GM06990 (cell line): ENCODE measurements around the gene HARBI1.

Experiments
- DNase-seq: peaks from one replicate; pipeline ENCODE4 v3.0.0-alpha.2; 2011; ENCODE audit not compliant: insufficient read length; ENCODE audit errors: extremely low read depth
- H3K27me3 ChIP-seq: replicated peaks from 2 replicates; pipeline ENCODE4 v1.6.0; 2011; ENCODE audit warnings: low read length; ENCODE audit not compliant: control insufficient read depth, insufficient read depth
- H3K36me3 ChIP-seq: 2 replicates; pipeline ENCODE4 v1.5.1; 2011; ENCODE audit warnings: low read length; ENCODE audit not compliant: control insufficient read depth, insufficient read depth
- H3K4me3 ChIP-seq: replicated peaks from 2 replicates; pipeline ENCODE4 v1.5.1; 2011; ENCODE audit warnings: low read depth, mild to moderate bottlenecking, control low read depth, low read length
- CTCF ChIP-seq: IDR thresholded peaks from 2 replicates; pipeline ENCODE4 v1.5.1; 2011; ENCODE audit warnings: low read length, control low read depth, mild to moderate bottlenecking, inconsistent platforms; ENCODE audit not compliant: insufficient read depth, poor library complexity, severe bottlenecking

Gene HARBI1

GRCh38 chr11:46640036-46640788 is 23.2 kb upstream of the HARBI1 start:
- DNase-seq, result no peak
- Histone ChIP-seq H3K4me3 (no peak overlapping the region), H3K36me3 (peaks cover 4% of the 10 kb centered on the region), H3K27me3 (no peaks in the 10 kb centered on the region)
- TF ChIP-seq CTCF, result no peak

- TF ChIP-seq CTCF, result no peak
Measured at GRCh38 chr11:46639197-46639839, 22.3 kb upstream of the HARBI1 start.

DNA sequence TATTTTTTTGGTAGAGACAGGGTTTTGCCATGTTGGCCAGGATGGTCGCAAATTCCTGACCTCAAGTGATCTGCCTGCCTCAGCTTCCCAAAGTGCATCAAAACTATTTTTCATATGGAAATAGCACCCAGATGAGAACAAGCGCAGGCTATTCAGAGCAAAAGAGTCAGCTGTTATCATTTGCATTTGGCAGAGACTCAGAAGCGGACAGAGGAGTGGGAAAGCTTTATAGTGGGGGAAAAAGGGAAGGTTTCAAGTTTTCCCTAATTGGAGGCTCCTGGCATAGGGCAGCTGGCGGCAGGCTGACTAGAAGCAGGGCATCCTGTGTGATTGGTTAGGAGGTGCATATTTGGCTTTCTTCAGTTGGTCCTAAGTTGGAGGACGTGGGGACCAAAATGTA is 20.5 kb upstream of the HARBI1 start:
- Histone ChIP-seq H3K4me3 (no peak overlapping the region), H3K27me3 (no peaks in the 10 kb centered on the region), H3K36me3 (peaks cover 4% of the 10 kb centered on the region)
- TF ChIP-seq CTCF, result no peak
- DNase-seq, result no peak

More at GRCh38 chr11:46639197-46639839, 22.3 kb upstream of the HARBI1 start:
- Histone ChIP-seq H3K4me3 (no peak overlapping the region), H3K36me3 (peaks cover 4% of the 10 kb centered on the region), H3K27me3 (no peaks in the 10 kb centered on the region)
- no peak for DNase-seq

DNA sequence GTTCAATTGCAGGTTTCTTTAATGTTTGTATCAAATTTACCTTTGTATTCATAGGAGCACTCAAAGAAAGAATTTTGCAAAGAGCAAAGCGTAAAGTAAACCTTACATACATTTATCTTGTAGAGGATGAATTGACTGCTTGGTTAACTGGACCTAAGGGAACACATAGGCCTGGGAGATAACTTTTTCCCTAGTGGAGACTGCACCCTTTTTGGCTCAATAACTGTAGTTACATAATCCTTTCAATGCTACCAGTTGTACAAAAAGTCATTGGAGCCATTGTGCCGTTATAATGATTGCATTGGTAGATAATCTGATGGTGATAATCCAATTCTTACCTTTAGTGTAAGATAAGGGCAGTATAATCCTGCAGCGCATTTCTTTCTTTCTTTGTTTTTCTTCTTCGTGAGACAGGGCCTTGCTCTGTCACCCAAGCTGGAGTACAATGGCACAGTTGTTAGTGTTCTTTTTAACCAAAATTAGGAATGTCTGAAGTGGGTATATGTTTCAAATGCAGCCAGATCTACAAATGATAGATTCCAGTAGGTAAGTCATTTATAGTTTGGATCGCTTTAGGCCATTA is 18.6 kb upstream of the HARBI1 start:
- DNase-seq, result no peak
- no peak overlapping the region for H3K4me3 ChIP-seq
- H3K27me3 ChIP-seq, result no peaks in the 10 kb centered on the region
- no peak for TF ChIP-seq CTCF
- peaks cover 4% of the 10 kb centered on the region for H3K36me3 ChIP-seq

DNA sequence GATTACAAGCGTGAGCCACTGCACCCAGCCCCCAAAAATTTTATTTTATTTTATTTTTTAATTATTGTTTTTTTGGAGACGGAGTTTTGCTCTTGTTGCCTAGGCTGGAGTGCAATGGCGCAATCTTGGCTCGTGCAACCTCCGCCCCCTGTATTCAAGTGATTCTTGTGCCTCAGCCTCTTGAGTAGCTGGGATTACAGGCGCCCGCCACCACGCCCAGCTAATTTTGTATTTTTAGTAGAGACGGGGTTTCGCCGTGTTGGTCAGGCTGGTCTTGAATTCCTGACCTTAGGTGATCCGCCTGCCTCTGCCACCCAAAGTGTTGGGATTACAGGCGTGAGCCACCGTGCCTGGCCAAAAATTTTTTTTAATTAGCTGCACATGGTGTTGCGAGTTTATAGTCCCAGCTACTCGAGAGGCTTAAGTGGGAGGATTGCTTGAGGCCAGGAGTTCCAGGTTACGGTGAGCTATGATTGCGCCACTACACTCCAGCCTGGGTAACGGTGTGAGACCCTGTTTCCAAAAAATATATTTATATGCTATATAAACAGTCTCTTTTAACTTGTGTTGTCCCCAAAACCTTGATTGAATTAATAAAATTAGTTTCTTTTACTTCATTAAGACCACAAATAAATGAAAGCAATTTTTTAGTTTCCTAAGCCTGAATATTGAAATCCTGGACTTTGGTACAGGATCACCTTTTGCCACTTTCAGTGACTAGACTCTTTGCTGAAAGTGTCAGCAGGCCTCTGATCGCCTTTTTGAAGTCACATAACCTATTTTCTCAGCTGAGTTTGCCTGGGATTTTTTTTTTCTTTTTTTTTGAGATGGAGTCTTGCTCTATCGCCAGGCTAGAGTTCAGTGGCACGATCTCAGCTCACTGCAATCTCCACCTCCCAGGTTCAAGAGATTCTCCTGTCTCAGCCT is 16.5 kb upstream of the HARBI1 start:
- peaks cover 5% of the 10 kb centered on the region for H3K36me3 ChIP-seq
- no peaks in the 10 kb centered on the region for H3K27me3 ChIP-seq
- no peak overlapping the region for H3K4me3 ChIP-seq
- no peak for DNase-seq
- TF ChIP-seq CTCF, result no peak
